GM23248 (cell line): Measurements from ENCODE around the gene MCF2L. TPM values are rescaled to one million over a fixed set of nuclear protein-coding genes. Genes with fewer than 3 reads are reported as not detected.

Source experiments
- DNase-seq: peaks from one replicate; pipeline ENCODE4 v3.0.0-alpha.2; 2015
- H2AFZ ChIP-seq: fragments of 200-600 bp; sonication (generic); 2 replicates; pipeline ENCODE4 v1.6.1; 2016; ENCODE audit warnings: antibody characterized with exemption
- H3F3A ChIP-seq: fragments of 200-600 bp; sonication (generic); 2 replicates; pipeline ENCODE4 v1.6.1; 2016; ENCODE audit warnings: mild to moderate bottlenecking, antibody characterized with exemption, mixed run types; ENCODE audit not compliant: insufficient read depth
- H3K27ac ChIP-seq: fragments of 200-600 bp; sonication (generic); 2 replicates; pipeline ENCODE4 v1.5.1; 2016; ENCODE audit warnings: mild to moderate bottlenecking
- H3K27me3 ChIP-seq: fragments of 200-600 bp; sonication (generic); replicated peaks from 2 replicates; pipeline ENCODE4 v1.6.1; 2016; ENCODE audit warnings: mild to moderate bottlenecking; ENCODE audit not compliant: insufficient read depth
- H3K36me3 ChIP-seq: fragments of 200-600 bp; sonication (generic); 2 replicates; pipeline ENCODE4 v1.6.1; 2016; ENCODE audit warnings: low read depth, mild to moderate bottlenecking
- H3K4me1 ChIP-seq: fragments of 200-600 bp; sonication (generic); 2 replicates; pipeline ENCODE4 v1.6.1; 2016; ENCODE audit warnings: mild to moderate bottlenecking; ENCODE audit not compliant: insufficient read depth
- H3K4me2 ChIP-seq: fragments of 200-600 bp; sonication (generic); one replicate; pipeline ENCODE4 v1.6.1; 2016; ENCODE audit warnings: mild to moderate bottlenecking; ENCODE audit not compliant: unreplicated experiment
- H3K4me3 ChIP-seq: fragments of 200-600 bp; sonication (generic); 2 replicates; pipeline ENCODE4 v1.5.1; 2016; ENCODE audit warnings: mild to moderate bottlenecking
- H3K79me2 ChIP-seq: fragments of 200-600 bp; sonication (generic); 2 replicates; pipeline ENCODE4 v1.6.1; 2016; ENCODE audit warnings: mild to moderate bottlenecking; ENCODE audit not compliant: insufficient read depth
- H3K9ac ChIP-seq: fragments of 200-600 bp; sonication (generic); 2 replicates; pipeline ENCODE4 v1.6.1; 2016; ENCODE audit warnings: mild to moderate bottlenecking
- H3K9me2 ChIP-seq: fragments of 200-600 bp; sonication (generic); 2 replicates; pipeline ENCODE4 v1.6.1; 2016; ENCODE audit warnings: mixed run types, mild to moderate bottlenecking, moderate library complexity; ENCODE audit not compliant: insufficient read depth
- H3K9me3 ChIP-seq: fragments of 200-600 bp; sonication (generic); one replicate; pipeline ENCODE4 v1.6.1; 2017; ENCODE audit warnings: low read depth
- H4K20me1 ChIP-seq: fragments of 200-600 bp; sonication (generic); 2 replicates; pipeline ENCODE4 v1.6.0; 2016; ENCODE audit not compliant: insufficient read depth
- EZH2 ChIP-seq: fragments of 200-600 bp; sonication (generic); IDR thresholded peaks from 2 replicates; pipeline ENCODE4 v1.6.1; 2018; ENCODE audit warnings: antibody characterized with exemption, mild to moderate bottlenecking; ENCODE audit not compliant: insufficient read depth, poor library complexity, severe bottlenecking
- EZH2phosphoT487 ChIP-seq: fragments of 200-600 bp; sonication (generic); IDR thresholded peaks from 2 replicates; pipeline ENCODE4 v1.6.1; 2018; ENCODE audit warnings: antibody characterized with exemption, moderate library complexity, mild to moderate bottlenecking, low read depth; ENCODE audit not compliant: insufficient read depth
- WGBS, 2 experiments: methylation state at CpG; one replicate each; pipeline ENCODE4 v1.1.6; 2015 to 2017; ENCODE audit warnings: low lambda C conversion rate in 2 of 2, low coverage in 1 of 2; ENCODE audit errors: missing lambda C conversion rate in 2 of 2; 5-methylcytosine and 5-hydroxymethylcytosine counted together
- in situ Hi-C: fragments of 300-500 bp; cut with MboI; formaldehyde crosslinking; loops from 2 replicates; pipeline ENCODE4 v1.15.0; 2020
- polyA plus RNA-seq: library from polyadenylated mRNA; unstranded; fragments of >200 nt; fragmentation: Nextera tagmentation; extraction: Ambion mirVana; gene quantifications from 2 replicates; pipeline ENCODE4 v1.2.1, GENCODE V29; 2016
- total RNA-seq: library from RNA; depleted of rRNA; stranded (reverse); fragments of >200 nt; shearing (Covaris generic); gene quantifications from 2 replicates; pipeline ENCODE4 v1.2.3, GENCODE V29; 2014

MCF2L gene
- total and polyA plus RNA-seq, 2 experiments from 2014 or later = not detected

DNA sequence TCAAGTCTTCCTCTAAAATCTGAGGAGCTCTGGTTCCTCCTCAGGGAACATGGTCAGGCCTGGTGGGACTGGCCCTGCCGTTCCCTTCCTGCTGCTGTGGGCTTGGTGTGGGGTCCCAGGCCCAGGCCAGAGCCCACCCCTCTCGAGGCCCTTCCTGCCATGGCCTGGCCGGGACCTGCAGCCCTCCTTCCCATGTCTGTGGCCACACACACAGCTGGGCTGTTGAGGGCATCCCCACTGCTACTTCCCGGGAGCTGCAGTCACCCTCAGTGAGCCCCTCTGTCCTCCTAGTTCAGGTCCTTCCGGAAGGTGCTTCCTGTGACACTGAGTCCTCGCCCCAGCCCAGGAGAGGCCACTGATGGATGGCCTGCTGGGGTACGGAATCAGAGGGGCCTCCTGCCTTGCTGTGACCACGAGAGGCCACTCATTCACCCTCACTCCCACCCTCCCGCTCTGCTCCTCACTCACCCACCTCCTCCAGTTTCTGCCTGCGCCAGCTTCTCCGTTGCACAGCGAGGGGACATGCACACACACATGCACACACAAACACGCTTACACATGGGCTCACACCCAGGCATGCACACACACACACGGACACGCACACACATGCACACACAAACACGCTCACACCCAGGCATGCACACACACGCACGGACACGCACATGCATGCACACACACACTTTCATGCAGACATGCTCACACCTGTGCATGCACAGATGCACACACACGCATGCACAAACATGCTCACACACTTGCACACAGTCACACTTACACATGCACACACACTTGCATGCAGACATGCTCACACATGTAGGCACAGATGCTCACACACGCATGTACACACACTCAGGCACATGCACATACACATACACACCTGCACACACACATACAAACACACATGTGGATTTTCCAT lies 7.3 kb upstream of the MCF2L start:
- in situ Hi-C loops = no loop called here
- Histone ChIP-seq H3K9me2 (no peaks in the 10 kb centered on the region), H3K9ac (no peak overlapping the region), H2AFZ (no peak overlapping the region), H3K4me1 (no peaks in the 10 kb centered on the region), H3K4me3 (no peak overlapping the region), H3K9me3 (no peaks in the 10 kb centered on the region), H3F3A (no peaks in the 10 kb centered on the region), H3K27ac (no peak overlapping the region), H3K79me2 (no peaks in the 10 kb centered on the region), H3K4me2 (no peak overlapping the region), H3K36me3 (no peaks in the 10 kb centered on the region), H4K20me1 (no peaks in the 10 kb centered on the region), H3K27me3 (peaks cover 44% of the 10 kb centered on the region)
- TF ChIP-seq EZH2 (no peak), EZH2phosphoT487 (no peak)
- DNase-seq = no peak
- 59 to 63% methylated on average over 18 to 21 of the region's 21 CpGs for WGBS, 2 experiments

- H2AFZ ChIP-seq = no peak overlapping the region
- H3K9ac ChIP-seq = no peak overlapping the region
- TF ChIP-seq EZH2phosphoT487 (no peak), EZH2 (no peak)
- no peaks in the 10 kb centered on the region for H3K79me2 ChIP-seq
- peaks cover 40% of the 10 kb centered on the region for H3K27me3 ChIP-seq
- H3K4me3 ChIP-seq = no peak overlapping the region
- no peaks in the 10 kb centered on the region for H3K9me3 ChIP-seq
- in situ Hi-C loops = no loop called here
- H3K4me1 ChIP-seq = no peaks in the 10 kb centered on the region
- WGBS, 2 experiments = 50 to 55% methylated on average over 7 to 9 of the region's 9 CpGs
- H3K27ac ChIP-seq = no peak overlapping the region
- no peaks in the 10 kb centered on the region for H3F3A ChIP-seq
- no peak for DNase-seq
- H3K4me2 ChIP-seq = no peak overlapping the region
- H3K9me2 ChIP-seq = no peaks in the 10 kb centered on the region
- H3K36me3 ChIP-seq = no peaks in the 10 kb centered on the region
- H4K20me1 ChIP-seq = no peaks in the 10 kb centered on the region
These were observed 6.6 kb upstream of the MCF2L start for GRCh38 chr13:112962396-112962795.

DNA sequence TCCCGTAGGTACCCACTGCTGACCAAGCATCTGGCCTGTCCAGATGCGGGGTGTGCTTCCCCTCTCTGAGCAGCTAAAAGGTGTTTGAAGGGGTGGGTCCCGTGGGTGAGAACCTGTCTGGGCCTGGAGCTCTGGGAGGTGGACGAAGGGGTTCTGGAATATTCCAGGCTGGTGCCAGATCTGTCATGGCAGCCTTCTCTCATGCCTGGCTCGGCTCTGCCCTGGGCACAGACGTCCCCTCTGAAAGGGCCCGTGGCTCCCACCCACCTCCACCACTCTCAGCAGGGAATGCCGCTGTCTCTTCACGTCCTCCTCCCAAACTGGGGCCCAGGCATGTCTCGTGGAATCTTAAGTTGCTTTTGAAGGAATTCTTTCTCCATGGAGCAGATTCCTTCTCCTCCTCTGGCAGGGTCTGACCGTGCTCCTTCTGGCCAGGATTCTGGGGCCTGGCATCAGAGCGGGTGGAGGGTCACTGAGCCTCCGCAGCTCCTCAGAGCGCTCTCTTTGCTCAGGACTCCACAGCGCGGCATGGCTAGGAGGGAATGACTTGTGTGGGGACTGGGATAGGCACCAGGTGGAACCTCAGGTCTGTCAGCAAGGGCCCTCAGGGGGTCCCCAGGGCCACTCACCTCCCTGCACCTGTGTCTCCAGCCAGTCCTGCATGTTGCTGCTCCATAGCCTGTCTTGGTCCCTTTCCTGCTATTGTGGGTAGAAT lies 5.9 kb upstream of the MCF2L start:
- H3K79me2 ChIP-seq = no peaks in the 10 kb centered on the region
- H3K27me3 ChIP-seq = peaks cover 42% of the 10 kb centered on the region
- H3K4me1 ChIP-seq = no peaks in the 10 kb centered on the region
- H3K4me3 ChIP-seq = no peak overlapping the region
- no peaks in the 10 kb centered on the region for H3K9me2 ChIP-seq
- H2AFZ ChIP-seq = no peak overlapping the region
- no peak for TF ChIP-seq EZH2phosphoT487
- TF ChIP-seq EZH2 = no peak
- in situ Hi-C loops = no loop called here
- 47 to 49% methylated on average over 16 of the region's 16 CpGs for WGBS, 2 experiments
- H3K9me3 ChIP-seq = no peaks in the 10 kb centered on the region
- no peak for DNase-seq
- H3F3A ChIP-seq = no peaks in the 10 kb centered on the region
- no peak overlapping the region for H3K4me2 ChIP-seq
- no peaks in the 10 kb centered on the region for H4K20me1 ChIP-seq
- no peaks in the 10 kb centered on the region for H3K36me3 ChIP-seq
- H3K9ac ChIP-seq = no peak overlapping the region
- H3K27ac ChIP-seq = no peak overlapping the region

DNA sequence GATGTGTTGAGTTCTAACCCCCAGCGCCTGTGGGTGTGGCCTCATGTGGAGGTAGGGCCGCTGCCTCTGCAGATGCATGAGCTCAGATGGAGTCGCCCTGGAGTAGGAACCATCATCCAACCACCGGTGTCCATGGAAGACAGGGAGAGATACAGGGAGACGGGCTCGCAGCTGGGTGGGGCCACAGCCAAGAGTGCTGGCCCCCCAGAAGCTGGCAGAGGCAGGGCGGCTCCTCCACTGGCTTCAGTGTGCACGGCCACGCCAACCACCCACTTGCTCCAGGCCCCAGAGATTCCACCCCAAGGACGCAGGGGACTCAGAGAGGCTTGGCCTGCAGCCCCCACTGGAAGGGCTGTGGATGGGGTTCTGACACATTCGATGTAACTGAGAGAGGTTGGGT lies 5.4 kb upstream of the MCF2L start:
- DNase-seq = no peak
- Histone ChIP-seq H3K9me2 (no peaks in the 10 kb centered on the region), H3K9me3 (no peaks in the 10 kb centered on the region), H3K4me3 (no peak overlapping the region), H3K27ac (no peak overlapping the region), H3K4me2 (no peak overlapping the region), H3K36me3 (no peaks in the 10 kb centered on the region), H3K27me3 (peaks cover 44% of the 10 kb centered on the region), H2AFZ (no peak overlapping the region), H3K4me1 (no peaks in the 10 kb centered on the region), H3F3A (no peaks in the 10 kb centered on the region), H3K9ac (no peak overlapping the region), H3K79me2 (no peaks in the 10 kb centered on the region), H4K20me1 (no peaks in the 10 kb centered on the region)
- TF ChIP-seq EZH2 (no peak), EZH2phosphoT487 (no peak)
- WGBS, 2 experiments = 43 to 56% methylated on average over 7 to 11 of the region's 11 CpGs
- in situ Hi-C loops = no loop called here
